HT-29 (cell line): ENCODE measurements around the gene RYK. TPM values are rescaled to one million over a fixed set of nuclear protein-coding genes. Genes with fewer than 3 reads are reported as not detected.
"Not testable (repeated sequence)": the region's sequence is repeated elsewhere in the genome, so short reads cannot be mapped to it uniquely, and the experiment has no call there.

Source experiments
- DNase-seq: peaks from one replicate; pipeline ENCODE4 v3.0.0-alpha.2; 2015; ENCODE audit warnings: low spot score
- total RNA-seq: library from RNA; depleted of rRNA; stranded (reverse); fragments of >200 nt; shearing (Covaris generic); gene quantifications from 2 replicates; pipeline ENCODE4 v1.2.3, GENCODE V29; 2014; rRNA removed

RYK gene
- total RNA-seq, result 42.2 and 56.3 TPM in 2 replicates

DNA sequence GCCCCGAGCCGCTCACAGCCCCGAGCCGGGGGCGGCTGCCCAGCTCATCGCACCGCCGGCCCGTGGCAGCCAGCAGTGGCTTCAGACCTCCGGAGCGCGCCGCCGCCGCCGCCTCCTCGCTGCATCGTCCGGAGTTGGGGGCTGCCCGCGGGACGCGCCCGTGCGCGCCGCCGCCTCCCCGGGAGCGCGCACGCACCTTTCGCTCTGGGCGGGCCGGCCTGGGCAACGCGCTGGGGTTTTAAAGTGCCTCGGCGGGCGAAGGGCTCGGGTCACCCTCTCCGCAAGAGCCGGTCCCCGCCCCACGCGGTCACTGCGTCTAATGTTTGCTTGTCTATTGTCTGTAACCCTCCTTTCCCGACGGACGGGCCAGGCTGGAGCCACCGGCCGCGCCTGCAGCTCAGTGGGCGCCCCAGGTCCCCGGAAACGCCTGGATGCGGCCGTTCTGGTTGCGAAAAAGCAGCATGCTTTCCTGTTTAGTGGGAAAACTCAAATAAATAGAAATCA is at the start of gene RYK:
Gene RYK, minus strand, starts transcription at position 143 of the 504 bp plus-strand sequence. CDS start 205 bp downstream, outside the sequence.
- DNase-seq, result peak; percentile 87

DNA sequence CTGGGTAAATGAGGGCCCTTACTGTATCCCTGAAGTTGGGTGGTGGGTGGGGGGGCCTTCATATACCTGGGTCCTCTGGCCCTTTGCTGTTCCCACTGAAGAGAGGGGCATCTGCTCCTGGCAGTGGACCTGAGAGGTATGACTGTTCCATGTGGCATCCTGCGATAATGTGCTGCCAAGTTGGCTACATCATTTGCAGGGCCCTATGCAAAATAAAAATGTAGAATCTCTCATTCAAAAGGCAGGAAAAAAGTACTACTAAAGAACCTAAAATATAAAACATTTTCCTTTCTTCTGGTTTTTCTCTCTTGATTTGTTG is 49.2 kb upstream of the RYK start:
- no peak for DNase-seq

- DNase-seq, result peak; percentile 26
These were observed 48.7 kb upstream of the RYK start for GRCh38 chr3:134299185-134299887.

DNA sequence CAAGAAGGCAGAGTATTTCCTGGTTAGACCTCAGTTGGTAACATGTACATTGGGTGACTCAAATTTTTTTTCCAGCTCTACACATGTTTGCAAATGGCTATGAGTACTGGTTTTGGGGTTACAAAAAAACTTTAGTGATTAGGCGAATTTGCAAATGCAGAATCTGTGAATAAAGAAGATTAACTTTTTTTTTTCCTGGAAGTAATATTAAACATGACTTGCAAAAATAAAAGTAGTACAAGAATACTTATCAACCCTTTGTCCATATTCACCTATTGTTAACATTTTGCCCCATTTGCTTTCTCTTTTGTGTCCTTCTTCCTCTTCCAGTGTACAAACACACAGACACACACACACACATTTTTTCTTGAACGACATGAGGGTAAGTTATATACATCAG is 47.6 kb upstream of the RYK start:
- no peak for DNase-seq

DNA sequence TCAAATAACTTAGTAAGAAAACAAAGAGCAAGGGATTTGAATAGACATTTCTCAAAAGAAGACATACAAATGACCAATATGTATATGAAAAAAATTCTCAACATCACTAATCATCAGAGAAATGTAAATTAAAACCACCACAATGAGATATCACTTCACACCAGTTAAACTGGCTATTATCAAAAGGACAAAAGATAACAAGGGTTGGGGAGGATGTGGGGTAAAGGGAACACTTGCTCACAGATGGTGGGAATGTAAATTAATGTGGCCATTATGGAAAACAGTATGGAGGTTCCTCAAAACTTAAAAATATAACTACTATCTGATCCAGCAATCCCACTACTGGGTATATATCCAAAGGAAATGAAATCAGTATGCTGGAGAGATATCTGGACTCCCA is 46.0 kb upstream of the RYK start:
- DNase-seq, result no peak

DNA sequence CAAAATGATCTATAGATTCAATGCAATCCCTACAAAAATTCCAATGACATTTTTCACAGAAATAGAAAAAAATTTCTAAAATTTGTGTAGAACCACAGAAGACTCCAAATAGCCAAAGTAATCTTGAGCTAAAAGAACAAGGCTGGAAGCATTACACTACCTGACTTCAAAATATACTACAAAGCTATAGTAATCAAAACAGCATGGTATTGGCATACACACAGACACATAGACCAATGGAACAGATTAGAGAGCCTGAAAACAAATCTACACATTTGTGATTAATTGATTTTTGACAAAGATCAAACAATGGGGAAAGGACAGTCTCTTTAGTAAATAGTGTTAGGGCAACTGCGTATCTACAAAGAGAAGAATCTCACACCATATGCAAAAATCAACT is 45.3 kb upstream of the RYK start:
- DNase-seq, result no peak

DNA sequence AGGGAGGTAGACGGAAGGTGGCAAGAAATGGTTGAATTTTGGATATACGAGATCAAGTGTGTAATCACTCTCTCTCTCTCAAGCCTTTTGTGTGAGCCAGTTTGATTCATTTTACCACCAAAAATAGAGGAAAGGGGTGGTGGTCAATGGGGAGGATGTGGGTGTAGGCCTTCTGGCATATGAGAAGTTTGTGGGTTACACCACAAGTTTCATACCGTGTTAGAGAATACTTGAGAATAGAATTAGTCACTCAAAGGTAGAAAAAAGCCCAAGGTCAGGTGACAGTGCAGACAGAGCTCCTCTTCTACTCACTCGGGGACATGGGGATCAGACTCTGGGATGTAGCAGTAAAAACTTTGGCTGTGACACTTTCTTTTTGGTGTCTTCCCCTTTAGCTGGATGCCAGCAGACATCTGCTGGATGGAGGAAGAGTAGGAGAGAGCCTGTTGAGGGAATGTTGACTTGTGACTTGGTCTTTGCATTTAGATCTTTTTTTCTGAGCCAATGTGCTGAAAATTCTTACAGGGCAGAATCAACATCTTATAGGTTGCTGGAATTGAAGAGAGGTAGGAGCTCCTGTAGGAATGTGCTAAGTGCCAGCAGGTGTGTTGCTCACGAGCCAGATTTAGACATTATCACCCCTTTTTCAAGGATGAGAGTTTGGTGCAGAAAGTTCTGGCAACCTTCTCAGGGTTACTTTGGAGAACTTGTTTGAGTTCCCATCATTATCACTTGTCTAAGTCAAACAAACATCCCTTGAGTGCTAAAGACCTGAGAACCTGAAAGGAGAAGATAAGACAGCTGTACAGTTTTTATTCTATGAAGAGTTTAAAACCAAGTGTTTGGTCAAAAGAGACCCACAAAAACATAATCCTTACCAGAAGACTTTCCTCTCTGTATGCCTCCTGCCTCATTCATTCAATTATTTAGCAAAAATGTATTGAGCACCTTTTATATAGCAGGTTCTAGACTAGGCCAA is 43.9 kb upstream of the RYK start:
- DNase-seq, result no peak

DNA sequence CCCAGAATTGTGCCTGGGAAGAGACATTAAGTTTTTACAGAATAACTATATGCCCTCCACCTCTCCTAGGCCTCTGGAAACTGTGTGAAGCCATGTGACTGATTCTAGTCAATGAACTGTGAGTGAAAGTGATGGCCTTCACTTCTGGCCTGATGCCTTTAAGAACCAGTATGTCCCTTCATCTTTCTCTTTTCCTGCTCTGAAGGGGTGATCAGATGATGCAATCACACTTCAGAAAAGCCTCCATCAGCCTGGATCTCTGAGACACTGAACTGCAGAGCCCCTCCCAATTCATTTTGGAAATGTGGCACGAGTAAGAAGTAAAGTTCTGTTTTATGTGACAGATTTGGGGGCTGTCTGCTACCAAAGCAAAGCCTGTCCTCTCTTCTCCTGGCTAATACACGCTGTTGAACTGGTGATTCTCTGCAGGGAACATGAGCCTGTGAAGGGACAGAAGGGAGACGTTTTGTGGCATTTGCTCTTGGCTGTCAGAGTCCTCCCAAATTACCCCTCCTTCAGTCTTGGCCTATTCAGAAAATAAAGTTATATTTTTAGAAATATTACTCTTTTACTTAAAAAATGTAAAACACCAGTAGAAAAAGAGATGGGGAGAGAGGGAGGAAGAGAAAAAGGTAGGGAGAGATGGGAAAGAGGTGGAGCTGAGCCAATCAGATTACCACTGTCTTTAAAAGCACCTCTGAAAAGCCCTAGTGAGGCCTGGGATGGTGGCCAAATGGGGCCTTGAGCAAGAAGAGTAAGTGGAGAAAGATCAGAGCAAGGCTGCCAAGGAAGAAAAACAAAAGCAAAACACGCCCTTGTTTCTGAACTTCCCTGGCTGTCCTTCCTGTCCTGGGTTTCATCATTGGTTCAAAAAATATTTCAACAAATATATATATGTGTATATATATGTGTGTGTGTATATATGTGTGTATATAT is 40.9 kb upstream of the RYK start:
- no peak for DNase-seq

DNA sequence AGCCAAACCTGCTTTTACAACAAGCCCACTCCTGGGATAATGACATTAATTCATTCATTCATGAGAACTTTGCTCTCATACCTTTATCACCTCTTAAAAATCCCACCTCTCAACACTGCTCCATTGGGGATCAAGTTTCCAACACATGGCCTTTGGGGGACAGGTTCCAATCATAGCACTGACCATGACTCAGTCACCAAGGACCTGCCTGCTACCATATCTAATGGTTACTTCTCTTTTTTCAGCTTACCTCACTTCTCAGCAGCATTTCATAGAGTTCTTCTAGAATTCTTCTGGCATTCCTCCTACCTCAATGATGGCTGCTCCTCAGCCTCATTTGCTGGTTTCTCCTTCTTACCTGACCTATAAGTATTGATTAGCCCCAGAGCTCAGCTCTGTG is 36.9 kb upstream of the RYK start:
- DNase-seq, result no peak

DNA sequence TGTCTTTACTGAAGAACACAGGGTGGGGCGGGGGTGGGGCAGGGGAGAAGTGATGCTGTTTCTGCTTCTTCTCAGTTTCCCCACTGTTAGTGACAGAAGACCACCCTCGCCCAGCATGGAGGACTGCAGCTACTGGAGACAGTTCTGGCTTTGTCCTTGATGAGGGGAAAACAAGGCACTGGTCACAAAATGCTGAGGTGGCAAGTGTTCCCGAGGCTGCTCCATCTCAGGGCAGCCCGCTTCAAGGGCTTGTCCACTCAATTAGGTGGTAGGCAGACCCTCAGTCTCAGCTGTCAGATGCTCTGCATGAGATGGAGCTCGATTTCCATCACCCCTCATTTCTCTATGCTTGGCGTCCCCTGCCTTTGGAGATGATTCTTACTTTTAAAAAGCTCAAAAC is 33.8 kb upstream of the RYK start:
- no peak for DNase-seq

DNA sequence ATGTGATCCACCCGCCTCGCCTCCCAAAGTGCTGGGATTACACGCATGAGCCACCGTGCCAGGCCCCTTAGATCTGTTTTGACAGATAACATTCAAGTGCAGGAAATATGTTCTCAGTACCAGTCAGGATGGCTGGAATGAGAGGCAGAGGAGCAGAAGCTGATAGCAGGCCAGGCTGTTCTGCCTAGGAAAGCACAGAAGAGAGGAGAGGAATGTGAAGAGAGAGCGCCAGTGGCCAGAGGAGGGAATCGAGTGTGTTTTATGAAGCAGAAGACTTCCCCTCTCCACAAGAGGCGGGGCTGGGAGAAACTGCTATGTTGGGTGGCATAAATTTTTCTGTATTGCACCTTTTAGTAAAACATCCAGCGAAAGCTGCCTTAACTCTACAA is 32.0 kb upstream of the RYK start:
- DNase-seq, result no peak

- DNase-seq, result no peak
These were observed 31.4 kb upstream of the RYK start for GRCh38 chr3:134281912-134282658.

DNA sequence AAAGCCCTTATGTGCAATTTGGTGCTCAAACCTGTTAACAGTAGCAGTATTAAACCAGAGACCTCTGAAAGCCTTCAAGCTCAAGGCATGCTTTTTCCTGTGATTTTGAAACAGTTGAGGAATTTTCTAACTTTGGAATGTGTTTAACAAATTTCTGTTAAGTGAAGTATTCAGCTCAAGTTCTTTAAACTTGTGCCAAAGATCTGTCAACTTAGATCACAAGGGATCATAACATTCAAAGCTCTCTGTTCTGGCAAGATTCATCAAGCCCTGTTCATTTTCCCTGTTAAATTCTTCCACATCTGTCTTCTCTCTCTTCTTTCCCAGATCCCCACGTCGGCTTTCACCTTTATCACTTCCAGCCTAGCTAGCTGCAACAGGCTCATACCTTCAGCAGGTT is 28.8 kb upstream of the RYK start:
- DNase-seq, result no peak

- DNase-seq, result no peak
These were observed 26.5 kb upstream of the RYK start for GRCh38 chr3:134277066-134277660.

DNA sequence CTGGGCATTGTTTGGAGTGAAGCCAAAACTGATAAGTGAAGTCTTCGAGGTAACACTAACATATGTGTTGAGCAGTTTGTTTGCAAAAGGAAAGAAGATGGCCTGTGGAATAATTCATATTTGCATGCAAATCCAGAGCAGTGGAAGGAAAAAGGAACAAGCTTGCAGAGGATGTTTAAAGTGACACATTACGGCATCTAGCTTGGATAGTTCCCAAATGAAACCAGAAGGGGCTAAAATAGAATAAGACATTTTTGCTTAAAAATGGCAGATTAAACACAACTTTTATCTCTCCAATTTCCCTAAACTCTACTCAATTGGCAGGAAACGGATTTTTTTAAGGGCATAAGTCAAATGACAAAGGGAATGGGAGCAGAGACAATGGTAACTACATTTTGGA is 25.4 kb upstream of the RYK start:
- DNase-seq, result no peak

GRCh38 chr3:134275110-134275509 is 24.5 kb upstream of the RYK start:
- DNase-seq, result not testable (repeated sequence)

DNA sequence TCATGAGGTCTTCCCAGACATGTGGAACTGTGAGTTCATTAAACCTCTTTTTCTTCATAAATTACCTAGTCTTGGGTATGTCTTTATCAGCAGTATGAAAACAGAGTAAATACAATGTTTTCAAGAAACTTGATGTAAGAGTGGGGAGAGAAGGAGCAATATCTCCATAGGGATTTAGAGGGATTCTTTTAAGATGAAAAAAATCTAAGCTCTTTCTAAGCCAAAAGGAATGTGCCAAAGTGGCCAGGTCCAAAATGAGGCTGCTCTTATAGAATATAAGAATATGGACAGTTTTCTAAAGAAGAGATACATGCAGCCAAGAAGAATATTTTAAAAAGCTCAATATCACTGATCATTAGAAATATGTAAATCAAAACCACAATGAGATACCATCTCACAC is 23.9 kb upstream of the RYK start:
- DNase-seq, result no peak

DNA sequence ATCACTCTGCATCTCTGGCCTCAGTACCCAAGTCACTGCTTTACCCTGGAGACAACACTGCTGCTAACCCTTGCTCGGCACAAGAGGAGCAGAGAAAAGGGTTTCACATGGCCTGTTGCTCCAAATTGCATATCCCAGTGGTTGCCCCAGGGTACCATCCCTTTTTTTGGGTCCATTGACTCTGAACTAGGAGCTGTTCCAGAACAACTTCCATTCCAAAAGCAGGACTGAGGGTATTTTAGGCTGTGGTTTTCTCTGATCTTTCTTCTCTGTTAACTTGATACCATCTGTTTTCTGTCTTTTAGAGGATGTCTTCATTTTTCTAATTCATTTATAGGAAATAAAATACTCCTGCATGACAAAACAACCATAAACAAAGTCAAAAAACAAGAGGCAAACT is 17.3 kb upstream of the RYK start:
- DNase-seq, result no peak

DNA sequence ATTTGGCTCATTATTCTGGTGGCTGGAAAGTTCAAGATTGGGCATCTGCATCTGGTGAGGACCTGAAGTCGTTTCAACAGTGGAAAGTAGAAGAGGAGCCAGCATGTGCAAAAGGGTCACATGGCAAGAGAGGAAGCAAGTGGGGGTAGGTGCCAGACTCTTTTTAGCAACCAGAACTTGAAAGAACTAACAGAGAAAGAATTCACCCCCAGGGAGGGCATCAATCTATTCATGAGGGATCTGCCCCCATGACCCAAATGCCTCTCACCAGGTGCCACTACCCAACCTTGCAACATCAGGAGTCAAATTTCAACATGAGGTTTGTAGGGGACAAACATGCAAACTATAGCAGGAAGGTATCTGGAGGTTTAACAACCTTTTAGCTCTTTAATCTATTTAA is 10.3 kb upstream of the RYK start:
- no peak for DNase-seq

GRCh38 chr3:134258761-134259347 is 8.2 kb upstream of the RYK start:
- DNase-seq, result no peak
